Measurements from ENCODE around the gene WDR75. TPM values are rescaled to one million over a fixed set of nuclear protein-coding genes. Genes with fewer than 3 reads are reported as not detected.
A peak's percentile ranks its signal among the peaks of the same experiment; 100 is the strongest.
"Not testable (repeated sequence)": the region's sequence is repeated elsewhere in the genome, so short reads cannot be mapped to it uniquely, and the experiment has no call there.

WDR75 gene
- 24.2 TPM for total RNA-seq

DNA sequence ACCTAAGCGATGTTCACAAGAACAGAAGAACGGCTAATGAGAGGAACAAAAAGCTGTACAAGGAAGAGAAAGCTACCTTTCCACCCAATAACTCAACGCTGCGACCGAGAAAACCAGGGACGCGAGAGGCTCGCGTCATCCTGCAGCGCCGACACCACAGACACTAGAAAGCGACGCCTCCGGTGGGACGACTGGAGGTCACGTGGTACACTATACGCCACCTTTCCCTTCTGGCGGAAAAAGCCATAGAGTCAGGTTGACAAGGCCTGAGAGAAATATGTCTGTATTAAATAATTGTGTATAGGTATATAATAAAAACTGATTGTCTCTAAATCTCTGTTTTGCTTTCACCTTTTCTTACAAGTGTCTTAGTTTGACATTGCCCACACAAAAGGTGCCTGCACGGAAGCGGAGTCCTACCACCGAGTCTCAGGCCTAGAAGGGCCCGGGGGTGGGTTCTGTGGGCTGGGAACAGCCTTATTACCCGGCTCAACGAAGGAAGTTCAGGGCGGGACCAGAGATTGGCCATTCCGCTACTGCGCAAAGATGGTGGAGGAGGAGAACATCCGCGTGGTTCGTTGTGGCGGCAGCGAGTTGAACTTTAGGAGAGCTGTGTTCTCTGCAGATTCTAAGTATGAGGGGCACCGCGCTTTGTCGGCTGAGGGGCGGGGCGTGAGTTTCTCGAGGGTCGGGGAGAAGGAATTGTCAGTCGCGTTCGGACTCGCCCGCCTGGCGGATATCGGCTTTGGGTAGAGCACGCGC, at the start of gene WDR75:
TSS of gene WDR75 (plus strand) at position 528 of the 762 bp plus-strand sequence. CDS start at position 547, 19 bp downstream.
- peak; percentile 84 to 97 (median 94) for DNase-seq (ENCODE audit: low read depth in 2 of 3, low spot score in 2 of 3)

DNA sequence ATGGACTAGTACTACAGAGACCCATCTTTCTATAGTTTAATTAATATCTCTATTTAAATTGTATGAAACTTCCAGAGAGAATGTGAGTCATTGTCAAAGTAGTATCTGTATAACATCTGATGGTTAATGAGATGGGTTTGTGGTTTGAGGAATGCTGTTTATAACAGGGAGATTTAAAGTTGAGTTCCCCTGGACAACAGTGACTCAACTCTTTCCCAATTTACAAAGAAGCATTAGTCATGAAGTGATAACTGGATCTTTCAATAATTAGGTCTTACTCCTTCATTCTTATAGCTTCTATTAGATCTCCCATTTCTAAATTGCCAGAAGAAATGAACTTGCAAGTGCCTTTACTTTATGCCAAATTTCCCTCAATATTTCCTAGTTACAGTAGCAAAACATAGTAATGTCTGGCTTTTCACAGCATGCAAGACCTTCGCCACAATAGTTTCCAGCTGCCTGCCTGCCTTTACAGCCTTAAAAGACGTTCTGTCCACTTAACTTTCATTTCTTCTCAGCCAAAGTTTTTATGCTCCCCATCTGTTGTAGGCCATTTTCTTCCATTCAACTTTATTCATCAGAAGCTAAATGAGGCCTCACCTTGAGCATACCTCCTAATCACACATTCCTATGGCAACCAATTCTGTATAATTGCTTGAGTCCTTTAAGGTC, 47.7 kb upstream of the WDR75 start:
- no peak for DNase-seq (ENCODE audit: low read depth in 2 of 3, low spot score in 2 of 3)

DNA sequence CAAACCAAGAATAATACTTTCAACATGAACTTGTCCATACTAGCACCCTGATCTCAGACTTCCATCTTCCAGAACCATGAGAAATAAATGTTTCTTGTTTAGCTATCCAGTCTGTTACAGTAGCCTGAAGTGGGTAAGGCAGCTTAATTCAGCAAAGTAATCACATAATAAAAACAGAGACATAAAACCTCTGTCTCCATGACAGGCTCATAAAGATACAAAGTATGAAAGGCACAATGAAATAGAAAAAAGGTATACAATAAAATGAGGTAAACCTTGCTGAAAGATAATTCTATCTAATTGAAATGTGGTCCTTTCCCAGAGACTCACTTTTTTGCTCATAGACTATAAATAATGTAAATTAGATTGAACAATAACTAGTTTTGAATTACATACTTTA, 46.7 kb upstream of the WDR75 start:
- DNase-seq (ENCODE audit: low read depth in 2 of 3, low spot score in 2 of 3) = no peak

DNA sequence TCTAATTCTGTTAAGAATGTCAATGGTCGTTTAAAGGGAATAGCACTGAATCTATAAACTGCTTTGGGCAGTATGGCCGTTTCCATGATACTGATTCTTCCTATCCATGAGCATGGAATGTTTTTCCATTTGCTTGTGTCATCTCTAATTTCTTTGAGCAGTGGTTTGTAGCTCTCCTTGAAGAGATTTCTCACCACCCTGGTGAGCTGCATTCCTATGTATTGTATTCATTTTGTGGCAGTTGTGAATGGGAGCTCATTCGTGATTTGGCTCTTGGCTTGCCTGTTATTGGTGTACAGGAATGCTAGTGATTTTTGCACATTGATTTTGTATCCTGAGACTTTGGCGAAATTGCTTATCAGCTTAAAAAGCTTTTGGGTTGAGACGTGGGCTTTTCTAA, 38.3 kb upstream of the WDR75 start:
- DNase-seq (ENCODE audit: low read depth in 2 of 3, low spot score in 2 of 3) = no peak

DNA sequence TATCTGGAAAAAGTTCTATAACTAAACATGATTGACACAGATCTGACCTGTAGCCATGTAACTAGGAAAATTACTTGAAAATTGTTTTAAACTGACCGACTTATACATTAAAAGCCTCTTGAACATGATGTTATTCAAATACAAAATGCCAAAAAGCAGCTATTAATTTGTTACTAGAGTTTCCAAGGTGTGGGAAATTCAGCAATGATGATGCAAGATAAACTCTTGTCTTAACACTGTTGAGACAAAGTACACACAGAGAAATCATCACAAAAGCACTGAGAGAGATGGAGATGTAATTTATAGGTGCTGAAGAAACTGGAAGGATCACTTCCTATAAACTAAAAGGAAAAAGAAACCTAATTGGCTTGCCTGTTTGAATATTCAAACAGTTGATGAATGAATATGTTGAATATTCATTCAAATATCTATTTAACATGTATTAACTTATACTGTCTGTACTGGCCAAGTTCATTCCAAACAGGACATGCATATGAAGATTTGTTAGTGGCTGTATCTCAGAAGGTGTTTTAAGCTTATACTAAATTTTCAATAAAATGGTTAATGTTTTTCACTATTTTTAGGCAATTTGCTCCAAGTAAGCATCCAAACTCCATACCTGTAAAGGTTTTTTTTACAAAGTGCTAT, 34.6 kb upstream of the WDR75 start:
- DNase-seq (ENCODE audit: low read depth in 2 of 3, low spot score in 2 of 3) = no peak

DNA sequence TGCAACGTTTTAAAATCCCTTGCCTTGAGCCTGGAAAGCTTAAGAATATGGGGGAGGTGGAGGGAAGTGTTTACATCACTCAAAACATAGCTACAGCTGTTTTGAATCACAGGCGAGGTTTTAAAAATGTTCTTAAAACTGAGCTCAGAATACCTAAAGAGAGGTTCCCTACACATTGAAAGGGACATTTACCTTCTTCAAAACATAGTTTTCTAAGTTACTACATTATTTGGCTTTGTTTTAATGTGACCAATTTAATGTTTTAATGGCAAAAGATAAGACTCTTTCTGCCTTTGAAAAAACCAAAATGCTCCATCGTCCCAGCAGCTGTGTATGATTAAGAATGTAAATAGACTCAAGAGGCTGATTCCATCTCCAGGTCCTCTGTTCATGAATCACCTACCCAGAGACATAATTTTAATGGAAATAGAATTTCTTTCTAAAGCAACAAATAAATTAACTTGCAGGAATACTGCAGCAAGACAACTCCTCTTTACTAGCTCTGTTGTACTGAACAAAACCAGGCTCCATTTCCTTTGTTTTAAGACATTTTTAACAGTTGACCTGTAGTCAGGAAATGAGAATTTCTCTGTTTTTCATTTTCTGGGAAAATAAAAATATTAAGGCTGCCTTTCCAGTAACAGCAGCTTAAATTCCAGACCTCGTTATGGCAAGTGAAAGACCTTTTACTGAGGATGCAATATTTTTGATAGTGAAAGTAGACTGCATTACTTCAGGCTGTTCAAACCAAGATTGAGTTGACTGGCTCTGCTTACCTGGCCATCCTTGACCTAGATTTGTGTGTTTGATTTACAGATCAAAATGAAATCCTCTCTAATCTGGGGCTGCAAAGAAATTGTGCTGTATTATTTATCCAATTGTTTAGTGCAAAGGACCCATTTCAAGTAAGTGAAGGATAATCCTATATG, 33.7 kb upstream of the WDR75 start:
- no peak for DNase-seq (ENCODE audit: low read depth in 2 of 3, low spot score in 2 of 3)

DNA sequence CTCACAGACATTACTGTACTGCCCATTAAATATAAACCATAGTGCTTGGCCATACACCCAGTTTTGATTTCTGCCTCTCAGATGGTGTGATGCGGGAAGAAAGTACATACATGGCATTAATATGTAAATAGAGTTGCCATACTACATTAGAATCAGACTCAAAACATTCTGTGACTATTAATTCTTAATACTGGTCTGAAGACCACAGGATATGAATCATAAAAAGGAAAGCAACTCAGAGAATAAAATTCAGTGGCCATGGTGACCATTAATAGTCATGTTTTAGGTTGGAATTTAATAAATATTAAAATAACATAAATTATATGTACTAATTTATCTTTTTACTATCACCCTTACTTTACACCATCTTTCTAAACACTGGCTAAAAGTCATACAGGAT, 33.0 kb upstream of the WDR75 start:
- no peak for DNase-seq (ENCODE audit: low read depth in 2 of 3, low spot score in 2 of 3)

DNA sequence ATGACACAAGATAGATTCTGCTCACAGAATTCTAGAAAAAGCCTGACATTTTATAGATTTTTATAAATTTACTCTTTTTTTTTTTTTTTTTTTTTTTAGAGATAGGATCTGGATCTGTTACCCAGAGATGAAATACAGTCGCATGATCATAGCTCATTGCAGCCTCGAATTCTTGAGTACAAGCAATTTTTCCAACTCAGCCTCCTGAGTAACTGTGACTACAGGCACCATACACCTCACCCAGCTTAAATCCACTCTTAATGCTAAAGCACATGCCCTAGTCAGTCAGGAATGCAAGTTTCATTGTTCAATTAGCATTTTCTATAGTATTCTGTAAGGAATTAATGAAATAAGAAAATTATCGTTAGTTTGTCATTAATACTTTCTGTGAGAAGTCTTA, 32.1 kb upstream of the WDR75 start:
- DNase-seq (ENCODE audit: low read depth in 2 of 3, low spot score in 2 of 3) = no peak

DNA sequence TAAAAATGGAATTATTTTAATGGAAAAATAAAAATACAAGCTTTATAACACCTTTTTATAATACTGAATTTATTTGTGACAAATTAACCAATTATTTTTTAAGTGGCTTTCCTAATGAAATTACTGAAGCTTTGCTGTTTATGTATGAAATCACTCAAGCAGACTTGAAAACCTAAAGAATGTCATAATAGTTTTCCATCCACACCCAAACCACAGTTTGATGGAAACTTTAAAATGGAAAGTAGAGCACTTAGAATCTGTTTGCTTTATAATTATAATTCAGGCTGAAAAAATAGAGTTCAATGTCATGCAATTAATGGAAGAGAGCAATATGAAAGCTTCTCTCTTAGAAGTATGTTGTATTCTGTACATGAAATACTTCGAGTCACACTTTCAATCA, 31.6 kb upstream of the WDR75 start:
- DNase-seq (ENCODE audit: low read depth in 2 of 3, low spot score in 2 of 3) = no peak

DNA sequence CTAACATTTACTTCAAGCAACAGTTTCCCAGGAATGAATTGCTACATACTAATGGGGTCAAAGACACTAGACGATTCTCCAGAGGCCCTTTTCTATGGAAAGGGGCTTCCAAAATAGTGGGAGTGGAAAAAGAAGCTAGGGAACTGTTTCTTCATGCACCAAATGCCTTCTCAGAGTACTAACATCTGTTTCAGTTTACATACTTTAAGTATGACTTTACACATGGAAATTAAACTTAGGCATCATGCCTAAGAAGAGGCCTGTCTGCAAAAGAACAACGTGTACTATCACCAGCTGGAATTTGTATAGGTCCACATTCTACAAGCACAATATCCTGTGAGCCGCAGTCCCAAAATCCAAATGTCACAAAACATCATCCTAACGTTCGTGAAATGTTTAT, 29.4 kb upstream of the WDR75 start:
- DNase-seq (ENCODE audit: low read depth in 2 of 3, low spot score in 2 of 3) = no peak

DNA sequence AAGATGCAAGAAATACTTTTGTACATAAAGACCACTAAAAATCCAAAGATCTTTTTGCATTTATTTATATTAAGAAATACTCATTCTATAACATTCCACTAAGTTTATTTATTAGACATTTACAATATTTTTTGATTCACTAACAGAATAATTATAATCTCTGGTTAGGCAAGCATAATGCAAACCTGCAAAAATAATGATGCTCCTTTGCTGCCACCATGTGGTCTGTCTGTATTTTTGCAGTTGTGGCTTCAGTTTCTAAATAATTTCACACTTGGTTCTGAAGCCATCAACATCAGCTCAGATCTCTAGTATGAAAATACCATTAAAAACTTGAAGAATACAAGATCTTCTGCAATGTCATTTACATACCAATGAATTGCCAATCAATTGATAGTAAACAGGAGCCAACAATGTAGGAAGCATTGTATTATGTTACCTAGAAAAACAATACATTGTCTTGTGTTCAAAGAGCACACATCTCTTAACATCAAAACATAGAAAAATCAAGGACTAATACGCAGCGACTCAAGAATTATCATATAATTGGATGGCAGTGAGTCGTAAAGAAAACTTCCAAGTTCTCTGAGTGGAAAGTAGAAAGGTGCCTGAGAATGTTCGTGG, 28.8 kb upstream of the WDR75 start:
- DNase-seq (ENCODE audit: low read depth in 2 of 3, low spot score in 2 of 3) = peak; percentile 16 to 60 (median 21)

DNA sequence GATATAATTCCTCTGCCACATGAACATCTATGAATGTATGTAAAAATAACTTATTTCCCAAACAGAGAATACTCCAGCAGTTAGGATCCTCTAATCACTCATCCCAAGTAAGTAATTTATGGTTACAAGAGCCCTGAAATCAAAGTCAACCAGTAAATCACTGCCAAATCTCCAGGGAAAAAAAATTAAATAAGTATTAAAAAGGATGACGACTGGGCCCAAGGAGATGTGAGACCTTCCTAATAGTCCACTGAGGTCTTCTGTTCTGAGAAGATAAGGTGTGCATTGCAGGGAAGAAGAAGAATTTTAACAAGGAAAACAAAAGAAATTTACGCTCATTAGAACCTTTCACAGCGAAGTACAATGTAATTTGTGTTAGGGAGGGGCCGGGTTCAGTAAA, 28.0 kb upstream of the WDR75 start:
- no peak for DNase-seq (ENCODE audit: low read depth in 2 of 3, low spot score in 2 of 3)

DNA sequence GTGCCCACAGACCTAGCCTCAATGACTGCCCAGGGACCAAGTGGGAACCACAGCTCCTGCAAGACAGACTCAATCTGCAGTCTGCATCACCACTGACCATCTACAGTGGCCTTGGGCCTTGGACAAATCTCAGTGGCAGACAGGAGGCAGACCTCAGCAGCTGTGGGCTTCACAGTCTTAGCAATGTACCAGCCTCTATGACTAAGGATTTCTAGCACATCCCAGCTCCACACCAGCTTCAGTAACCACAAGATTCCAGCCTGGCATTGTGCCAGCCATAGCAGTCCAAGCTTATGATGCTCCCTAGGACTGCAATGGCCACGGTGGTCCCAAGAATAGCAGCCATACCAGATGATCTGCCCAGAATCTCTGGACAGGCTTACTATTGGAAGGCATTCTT, 19.6 kb upstream of the WDR75 start:
- no peak for DNase-seq (ENCODE audit: low read depth in 2 of 3, low spot score in 2 of 3)

DNA sequence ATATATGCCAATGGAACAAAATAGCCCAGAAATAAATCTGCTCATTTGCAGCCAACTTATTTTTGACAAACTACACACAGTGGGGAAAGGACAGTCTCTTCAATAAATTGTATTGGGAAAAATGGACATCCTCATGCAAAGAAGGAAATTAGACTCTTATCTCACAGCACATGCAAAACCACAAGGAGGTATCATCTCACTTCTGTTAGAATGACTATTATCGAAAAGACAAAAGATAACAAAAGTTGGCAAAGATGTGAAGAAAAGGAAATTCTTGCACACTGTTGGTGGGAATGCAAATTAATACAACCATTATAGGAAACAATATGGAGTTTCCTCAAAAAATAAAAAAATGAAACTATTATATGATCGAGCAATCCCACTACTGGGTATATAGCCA, 16.3 kb upstream of the WDR75 start:
- no peak for DNase-seq (ENCODE audit: low read depth in 2 of 3, low spot score in 2 of 3)

DNA sequence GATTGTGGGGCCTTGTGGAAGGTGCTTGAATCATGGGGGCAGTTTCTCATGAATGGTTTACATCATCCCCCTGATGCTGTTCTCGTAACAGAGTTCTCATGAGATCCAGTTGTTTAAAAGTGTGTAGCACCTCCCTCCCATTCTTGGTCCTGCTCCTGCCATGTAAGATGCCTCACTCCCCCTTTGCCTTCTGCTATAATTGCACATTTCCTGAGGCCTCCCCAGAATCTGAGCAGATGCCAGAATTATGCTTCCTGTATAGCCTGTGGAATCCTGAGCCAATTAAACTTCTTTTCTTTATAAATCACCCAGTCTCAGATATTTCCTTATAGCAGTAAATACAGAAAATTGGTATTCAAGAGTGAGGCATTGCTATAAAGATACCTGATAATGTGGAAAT, 15.6 kb upstream of the WDR75 start:
- DNase-seq (ENCODE audit: low read depth in 2 of 3, low spot score in 2 of 3) = no peak

DNA sequence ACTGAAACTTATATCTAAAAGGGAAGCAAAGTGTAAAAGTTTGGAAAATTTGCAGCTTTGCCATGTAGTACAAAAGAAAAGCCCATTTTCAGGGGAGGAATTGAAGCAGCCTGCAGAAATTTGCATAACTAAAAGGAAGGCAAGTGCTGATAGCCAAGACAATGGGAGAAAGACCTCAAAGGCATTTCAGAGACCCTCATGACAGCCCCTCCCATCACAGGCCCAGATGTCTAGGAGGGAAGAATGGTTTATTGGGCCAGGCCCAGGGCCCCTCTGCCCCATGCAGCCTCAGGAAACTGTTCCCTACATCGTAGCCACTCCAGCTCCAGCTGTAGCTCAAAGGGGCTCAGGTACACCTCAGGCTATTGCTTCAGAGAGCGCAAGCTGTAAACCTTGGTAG, 14.4 kb upstream of the WDR75 start:
- no peak for DNase-seq (ENCODE audit: low read depth in 2 of 3, low spot score in 2 of 3)

DNA sequence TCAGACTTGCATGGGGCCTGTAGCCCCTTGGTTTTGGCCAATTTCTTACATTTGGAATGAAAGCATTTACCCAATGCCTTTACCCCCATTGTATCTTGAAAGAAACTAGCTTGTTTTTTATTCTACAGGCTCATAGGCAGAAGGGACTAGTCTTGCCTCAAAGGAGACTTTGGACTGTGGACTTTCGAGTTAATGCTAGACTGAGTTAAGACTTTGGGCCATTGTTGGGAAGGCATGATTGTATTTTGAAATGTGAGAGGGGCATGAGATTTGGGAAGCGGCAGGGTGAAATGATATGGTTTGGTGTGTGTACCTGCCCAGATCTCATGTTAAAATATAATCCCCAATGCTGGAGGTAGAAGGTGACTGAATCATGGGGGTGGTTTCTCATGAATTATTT, 13.4 kb upstream of the WDR75 start:
- no peak for DNase-seq (ENCODE audit: low read depth in 2 of 3, low spot score in 2 of 3)

DNA sequence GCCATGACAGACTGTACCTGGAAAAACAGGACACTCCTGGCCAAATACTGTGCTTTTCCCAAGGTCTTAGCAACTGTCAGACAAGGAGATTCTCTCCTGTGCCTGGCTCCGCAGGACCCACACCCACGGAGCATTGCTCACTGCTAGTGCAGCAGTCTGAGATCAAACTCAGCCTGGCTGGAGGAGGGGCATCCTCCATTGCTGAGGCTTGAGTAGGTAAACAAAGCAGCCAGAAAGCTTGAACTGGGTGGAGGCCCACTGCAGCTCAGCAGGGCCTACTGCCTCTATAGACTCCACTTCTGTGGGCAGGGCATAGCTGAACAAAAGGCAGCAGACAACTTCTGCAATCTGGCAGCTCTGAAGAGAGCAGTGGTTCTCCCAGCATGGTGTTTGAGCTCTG, 10.8 kb upstream of the WDR75 start:
- DNase-seq (ENCODE audit: low read depth in 2 of 3, low spot score in 2 of 3) = not testable (repeated sequence)

DNA sequence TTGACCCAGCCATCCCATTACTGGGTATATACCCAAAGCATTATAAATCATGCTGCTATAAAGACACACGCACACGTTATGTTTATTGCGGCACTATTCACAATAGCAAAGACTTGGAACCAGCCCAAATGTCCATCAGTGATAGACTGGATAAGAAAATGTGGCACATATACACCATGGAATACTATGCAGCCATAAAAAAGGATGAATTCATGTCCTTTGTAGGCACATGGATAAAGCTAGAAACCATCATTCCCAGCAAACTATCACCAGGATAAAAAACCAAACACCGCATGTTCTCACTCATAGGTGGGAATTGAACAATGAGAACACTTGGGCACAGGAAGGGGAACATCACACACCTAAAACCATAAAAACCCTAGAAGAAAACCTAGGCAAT, 5.5 kb upstream of the WDR75 start:
- DNase-seq (ENCODE audit: low read depth in 2 of 3, low spot score in 2 of 3) = not testable (repeated sequence)

DNA sequence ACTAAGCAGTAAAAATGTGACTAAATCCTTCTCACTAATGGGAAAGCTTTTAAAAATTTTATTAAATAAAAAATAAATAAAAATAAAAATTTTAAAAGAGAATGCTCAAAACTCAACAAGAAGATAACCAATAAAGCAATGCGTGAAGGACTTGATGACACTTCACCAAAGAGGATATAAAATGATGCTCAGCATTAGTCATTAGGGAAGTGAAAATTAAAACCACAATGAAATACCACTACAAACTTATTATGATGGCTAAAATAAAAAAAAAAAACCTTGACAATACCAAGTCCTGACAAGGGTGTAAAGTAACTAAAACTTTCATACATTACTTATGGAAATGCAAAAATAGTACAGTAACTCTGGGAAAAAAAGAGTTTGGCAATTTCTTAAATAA, 3.3 kb upstream of the WDR75 start:
- peak in 1 of 3 donors; percentile 21 for DNase-seq (ENCODE audit: low read depth in 2 of 3, low spot score in 2 of 3)

Measured in hematopoietic multipotent progenitor cell (in vitro differentiated cells).